HG03135 (cell line): ENCODE data around the gene MLH1.
"Not testable (repeated sequence)": the region's sequence is repeated elsewhere in the genome, so short reads cannot be mapped to it uniquely, and the experiment has no call there.

Source experiments
- ATAC-seq: cut with Tn5 transposase; IDR thresholded peaks from one replicate; pipeline ENCODE4 v1.9.1; 2021; ENCODE audit warnings: mild to moderate bottlenecking, moderate library complexity; ENCODE audit not compliant: unreplicated experiment

The MLH1 gene

GRCh38 chr3:37031096-37031682, 37.9 kb downstream of the MLH1 start:
- ATAC-seq = no peak

- no peak for ATAC-seq
Observed at GRCh38 chr3:37032961-37033360, 39.6 kb downstream of the MLH1 start.

GRCh38 chr3:37037352-37037751, 44.0 kb downstream of the MLH1 start:
- no peak for ATAC-seq

- ATAC-seq = no peak
Observed at GRCh38 chr3:37039161-37039846, 46.0 kb downstream of the MLH1 start.

- no peak for ATAC-seq
Observed at GRCh38 chr3:37040231-37040630, 46.9 kb downstream of the MLH1 start.

- ATAC-seq = no peak
Observed at GRCh38 chr3:37041546-37042195, 48.4 kb downstream of the MLH1 start.

GRCh38 chr3:37042712-37043111, 49.4 kb downstream of the MLH1 start:
- not testable (repeated sequence) for ATAC-seq

- no peak for ATAC-seq
Observed at GRCh38 chr3:37050282-37050681, 57.0 kb downstream of the MLH1 start.

GRCh38 chr3:37052860-37053259, 59.5 kb downstream of the MLH1 start:
- ATAC-seq = no peak

GRCh38 chr3:37053337-37053736, 60.0 kb downstream of the MLH1 start:
- ATAC-seq = no peak

GRCh38 chr3:37053753-37054152, 60.4 kb downstream of the MLH1 start:
- no peak for ATAC-seq

GRCh38 chr3:37054370-37054769, 61.1 kb downstream of the MLH1 start:
- ATAC-seq = peak; percentile 69

GRCh38 chr3:37055077-37055476, 61.8 kb downstream of the MLH1 start:
- not testable (repeated sequence) for ATAC-seq

GRCh38 chr3:37056826-37057225, 63.5 kb downstream of the MLH1 start:
- no peak for ATAC-seq

GRCh38 chr3:37058117-37058516, 64.8 kb downstream of the MLH1 start:
- ATAC-seq = no peak

- no peak for ATAC-seq
Observed at GRCh38 chr3:37064747-37065146, 71.4 kb downstream of the MLH1 start.

GRCh38 chr3:37067577-37067976, 74.3 kb downstream of the MLH1 start:
- ATAC-seq = no peak

GRCh38 chr3:37068031-37068430, 74.7 kb downstream of the MLH1 start:
- ATAC-seq = no peak

GRCh38 chr3:37071921-37072320, 78.6 kb downstream of the MLH1 start:
- ATAC-seq = no peak

- ATAC-seq = no peak
Observed at GRCh38 chr3:37072892-37073291, 79.6 kb downstream of the MLH1 start.

- ATAC-seq = no peak
Observed at GRCh38 chr3:37074178-37074577, 80.9 kb downstream of the MLH1 start.

- no peak for ATAC-seq
Observed at GRCh38 chr3:37075955-37076354, 82.6 kb downstream of the MLH1 start.
